Posterior vena cava (tissue), 2 donors: ENCODE measurements around the gene METTL18. TPM values are rescaled to one million over a fixed set of nuclear protein-coding genes. Genes with fewer than 3 reads are reported as not detected.
A peak's percentile ranks its signal among the peaks of the same experiment; 100 is the strongest.
"Not testable (repeated sequence)": the region's sequence is repeated elsewhere in the genome, so short reads cannot be mapped to it uniquely, and the experiment has no call there.

ENCODE experiments used
- DNase-seq: peaks from one replicate; pipeline ENCODE4 v3.0.0-alpha.2; 2020; ENCODE audit warnings: low spot score
- intact Hi-C, 2 donors: fragments of 100-400 bp; cut with DNase I; formaldehyde crosslinking; loops; one replicate each; pipeline versions ENCODE4 v1.14.1 to v1.14.2; 2022 to 2023
- long read RNA-seq, 2 donors: library from polyadenylated mRNA; unstranded; transcript quantifications; one replicate each; pipeline ENCODE4 v2.0.0, GENCODE V29; 2020 to 2021
- total RNA-seq, 2 donors: library from RNA; stranded (reverse); fragmentation: NEBNext Ultra II Directional; extraction: Animal tissue kit (Norgen Biotek cat#: 25700); gene quantifications; one replicate each; pipeline ENCODE4 v1.2.1, GENCODE V29; 2021
- donor health status: DM: yes; HTN: yes; CAD: no.
- donor health status: DM: yes; HTN: yes; CAD: no.

METTL18 gene
- 1 to 10 TPM; 5.0 to 6.7 TPM for total RNA-seq
- long read RNA-seq, donor 1, partial matches to known transcripts: 0 of 1 reads
- long read RNA-seq, donor 1, other reads (novel, unspliced or antisense): 0 of 1 reads
- long read RNA-seq, donor 2, transcript METTL18-202 (2 exons, 1,521 nt): major isoform, 6 of 10 reads
- long read RNA-seq, donor 2, partial matches to known transcripts: 2 of 10 reads
- long read RNA-seq, donor 2, other reads (novel, unspliced or antisense): 1 of 10 reads

DNA sequence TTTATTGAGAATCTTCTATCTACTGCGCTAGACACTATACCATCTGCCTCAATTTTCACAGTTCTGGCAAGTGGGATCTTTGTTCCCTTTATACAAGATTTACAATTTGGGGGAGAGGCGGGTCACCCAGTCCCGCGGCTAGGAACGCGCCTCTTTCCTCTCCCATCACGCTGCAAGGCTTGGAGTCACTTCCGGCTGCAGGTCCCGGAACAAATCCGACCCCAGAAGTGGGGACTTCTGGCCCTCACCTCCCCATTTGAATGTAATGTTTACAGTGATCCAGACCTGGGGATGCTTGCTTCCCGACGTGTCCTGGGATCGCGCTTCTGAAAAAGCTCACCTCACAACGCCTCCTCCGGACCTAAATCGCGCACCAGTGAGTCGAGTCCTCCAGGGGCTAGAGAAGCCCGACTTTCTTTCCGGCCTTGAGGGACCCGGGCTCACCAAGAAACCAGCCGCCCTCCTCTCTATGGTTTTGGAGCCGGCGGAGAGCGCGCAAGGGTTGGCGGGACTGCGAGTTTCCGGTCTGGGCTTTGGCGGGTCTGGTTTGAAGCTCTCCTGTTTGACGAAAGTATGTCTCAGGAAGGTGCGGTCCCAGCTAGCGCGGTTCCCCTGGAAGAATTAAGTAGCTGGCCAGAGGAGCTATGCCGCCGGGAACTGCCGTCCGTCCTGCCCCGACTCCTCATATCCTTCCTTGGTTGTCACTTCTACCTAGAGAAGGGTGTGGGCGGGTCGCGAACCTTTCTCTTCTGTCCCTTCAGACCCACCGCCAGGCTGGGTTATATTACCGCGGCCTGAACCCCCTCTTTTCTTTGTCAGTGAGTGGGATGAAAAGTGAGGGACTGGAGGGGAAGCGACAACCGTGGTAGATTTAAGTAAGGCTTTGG is at the start of gene METTL18:
TSS of gene METTL18 (minus strand) at position 378 of the 887 bp plus-strand sequence. CDS start 1,212 bp downstream, outside the sequence.
- peak; percentile 97 for DNase-seq
- intact Hi-C loops: no loop called here

DNA sequence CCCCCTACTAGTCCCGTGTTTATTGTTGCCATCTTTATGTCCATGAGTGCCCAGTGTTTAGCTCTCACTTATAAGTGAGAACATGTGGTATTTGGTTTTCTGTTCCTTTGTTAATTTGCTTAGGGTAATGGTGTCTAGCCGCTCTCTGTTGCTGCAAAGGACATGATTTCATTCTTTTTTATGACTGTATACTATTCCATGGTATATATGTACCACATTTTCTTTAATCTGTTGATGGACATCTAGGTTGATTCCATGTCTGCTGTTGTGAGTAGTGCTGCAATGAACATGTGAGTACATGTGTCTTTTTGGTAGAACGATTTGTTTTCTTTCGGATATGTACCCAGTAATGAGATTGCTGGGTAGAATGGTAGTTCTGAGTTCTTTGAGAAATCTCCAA is 44.2 kb upstream of the METTL18 start:
- intact Hi-C loops: no loop called here
- DNase-seq: no peak

DNA sequence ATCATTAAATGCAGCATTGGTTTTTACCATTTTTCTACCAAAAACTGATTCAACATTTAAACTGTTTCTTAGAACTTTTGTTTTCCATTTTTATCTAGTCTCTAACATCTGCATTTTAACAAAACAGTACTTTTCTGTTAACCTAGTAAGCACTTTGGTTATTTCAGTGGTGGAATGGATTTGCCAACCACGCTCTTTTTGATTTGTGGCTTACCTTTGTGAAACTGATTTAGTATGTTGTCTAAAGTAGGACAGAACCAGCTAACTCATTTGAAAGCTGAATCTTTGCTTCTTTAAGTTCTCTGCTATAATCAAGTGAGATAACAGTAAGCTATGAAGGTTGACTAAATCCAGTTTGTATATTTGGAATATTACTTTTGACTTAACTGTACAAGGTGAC is 41.5 kb upstream of the METTL18 start:
- DNase-seq: no peak
- intact Hi-C loops: no loop called here

DNA sequence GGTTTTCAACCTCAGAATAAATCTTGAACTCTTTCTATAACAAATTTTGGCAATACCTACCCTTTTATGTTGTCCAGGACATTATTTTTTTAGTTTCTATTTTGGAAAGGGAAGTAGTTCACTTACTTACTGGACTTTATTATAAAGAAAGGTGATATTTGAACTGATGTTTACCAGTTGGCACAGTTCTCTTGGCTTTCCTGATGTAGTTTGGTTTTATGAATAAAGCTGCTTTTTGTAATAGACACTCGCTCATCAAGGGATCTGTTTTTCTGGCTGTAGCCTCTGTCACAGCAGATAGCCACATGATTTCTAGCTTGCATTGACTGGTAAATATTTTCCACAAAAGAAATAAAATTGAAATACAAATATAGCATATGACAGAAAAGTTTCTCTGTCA is 40.9 kb upstream of the METTL18 start:
- DNase-seq: no peak

DNA sequence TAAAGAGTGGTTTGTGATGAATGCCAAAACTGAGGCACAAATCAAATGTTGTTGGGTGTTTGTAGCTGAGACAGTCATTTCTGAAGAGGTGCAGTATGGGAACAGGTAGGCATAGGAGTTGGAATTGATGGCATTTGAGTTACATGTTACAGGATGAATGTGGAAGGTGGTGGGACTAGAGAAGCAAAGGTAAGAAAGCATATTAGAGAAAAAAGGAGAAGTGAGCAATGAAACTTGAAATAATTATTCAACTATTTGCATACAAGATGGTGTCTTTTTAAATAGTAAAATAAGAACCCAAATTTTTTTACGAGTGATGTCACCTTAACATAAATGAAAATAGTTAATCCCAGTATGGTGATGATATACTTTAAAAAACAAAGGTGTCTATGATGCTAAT is 40.2 kb upstream of the METTL18 start:
- no peak for DNase-seq
- intact Hi-C loops: no loop called here

More for the DNA sequence above, 40.9 kb upstream of the METTL18 start:
- intact Hi-C loops: no loop called here

DNA sequence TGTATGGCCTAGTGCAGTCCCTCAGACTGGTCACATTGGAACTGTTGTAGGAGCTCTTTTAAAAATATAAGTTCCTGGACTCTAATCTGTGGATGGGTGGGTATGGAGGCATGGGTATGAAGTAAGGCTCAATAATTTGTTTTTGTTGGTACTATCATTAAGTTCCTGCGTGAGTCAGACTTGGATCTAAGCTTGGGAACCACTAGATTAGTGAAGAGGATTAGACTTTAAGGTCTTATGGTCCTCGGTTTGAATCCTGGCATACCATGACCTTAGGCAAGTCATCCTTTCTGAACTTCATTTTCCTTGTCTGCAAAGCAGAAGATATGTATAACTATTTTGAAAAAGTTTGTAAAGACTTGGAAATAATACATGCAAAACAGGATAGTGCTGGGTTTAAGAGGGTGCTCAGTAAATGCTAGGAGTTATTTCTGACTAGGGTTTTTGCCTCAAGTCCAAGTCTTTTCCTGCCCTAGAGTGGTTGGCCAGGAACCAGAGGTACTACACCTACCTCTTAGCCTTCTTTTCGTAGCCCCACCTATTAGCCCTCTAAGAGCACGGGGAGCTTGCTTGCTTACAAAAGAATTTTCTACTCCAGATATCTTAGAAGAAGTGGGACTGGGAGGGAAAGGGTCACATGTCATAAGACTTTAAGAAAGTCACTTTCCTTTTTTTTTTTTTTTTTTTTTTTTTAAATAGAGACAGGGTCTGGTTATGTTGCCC is 38.6 kb upstream of the METTL18 start:
- intact Hi-C loops: no loop called here
- DNase-seq: no peak

DNA sequence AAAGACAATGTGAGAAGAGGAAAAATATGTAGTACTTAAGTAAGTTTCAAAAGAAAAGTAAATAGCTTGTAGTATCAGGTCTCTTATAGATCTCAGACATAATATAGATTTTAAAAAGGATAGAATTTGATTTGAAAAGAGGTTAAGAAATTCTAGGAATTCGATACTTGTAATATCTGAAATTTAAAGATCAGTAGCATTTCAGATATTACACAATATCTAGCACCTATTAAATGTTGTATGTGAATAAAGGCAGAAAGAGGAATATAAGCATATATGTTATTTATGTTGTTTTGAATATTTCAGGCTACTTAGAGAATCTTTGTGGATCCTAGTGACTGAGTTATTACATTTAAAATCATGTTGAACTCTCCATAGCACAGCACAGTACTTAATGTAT is 35.0 kb upstream of the METTL18 start:
- DNase-seq: no peak
- intact Hi-C loops: no loop called here

DNA sequence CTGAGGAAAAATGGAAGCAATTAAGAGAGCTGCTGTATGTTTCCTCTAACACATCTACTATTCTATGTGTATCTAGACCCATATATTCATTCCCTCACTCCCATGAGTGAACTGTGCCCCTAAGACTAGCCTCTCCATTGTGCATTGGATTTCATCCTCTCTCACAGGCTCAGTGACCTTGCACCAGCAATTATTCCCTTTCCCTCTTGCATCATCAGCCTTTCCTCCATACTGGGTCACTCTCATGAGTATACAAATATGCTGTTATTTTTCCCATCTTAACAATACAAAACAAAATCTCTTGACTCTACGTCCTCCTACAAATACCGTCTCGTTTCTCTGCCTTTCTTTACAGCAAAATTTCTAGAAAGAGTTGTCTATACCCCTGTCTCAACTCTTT is 29.4 kb upstream of the METTL18 start:
- DNase-seq: no peak
- intact Hi-C loops: no loop called here

DNA sequence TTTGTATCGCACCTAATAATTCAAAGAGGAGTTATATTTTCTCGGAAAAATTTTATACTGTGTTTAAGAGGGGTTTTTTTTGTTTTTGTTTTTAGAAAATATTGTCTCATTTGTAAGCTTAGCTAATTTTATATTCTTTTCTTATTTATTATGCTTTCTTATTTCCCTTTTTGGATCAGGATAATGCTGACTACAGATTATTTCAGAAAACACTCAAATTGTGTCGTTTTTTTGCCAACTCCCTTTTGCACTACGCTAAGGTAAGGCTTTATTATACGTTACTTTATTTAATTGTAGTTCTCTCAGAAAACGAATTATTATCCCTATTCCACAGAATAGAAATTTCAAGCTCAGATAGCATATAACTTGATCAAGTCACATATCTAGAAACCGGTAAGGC is 26.8 kb upstream of the METTL18 start:
- no peak for DNase-seq
- intact Hi-C loops: no loop called here

DNA sequence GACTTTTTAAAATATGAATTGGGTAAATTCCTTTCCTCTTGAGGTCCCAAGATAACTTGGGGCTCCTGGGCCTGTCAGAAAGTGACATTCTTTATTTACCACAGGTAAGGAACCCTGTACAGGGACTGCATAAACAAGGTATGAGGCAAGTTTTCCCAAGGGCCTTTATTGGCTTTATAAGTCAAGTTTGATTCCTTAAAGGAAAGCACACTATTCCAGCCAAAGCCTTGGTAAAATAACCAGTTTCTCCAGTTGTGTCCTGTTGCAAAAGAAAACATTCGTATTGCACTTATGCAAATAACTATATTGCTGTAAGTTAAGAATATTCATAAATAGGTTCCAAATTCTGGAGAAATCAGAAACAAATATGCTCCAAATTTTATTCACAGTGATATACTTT is 21.9 kb upstream of the METTL18 start:
- no peak for DNase-seq
- intact Hi-C loops: no loop called here

DNA sequence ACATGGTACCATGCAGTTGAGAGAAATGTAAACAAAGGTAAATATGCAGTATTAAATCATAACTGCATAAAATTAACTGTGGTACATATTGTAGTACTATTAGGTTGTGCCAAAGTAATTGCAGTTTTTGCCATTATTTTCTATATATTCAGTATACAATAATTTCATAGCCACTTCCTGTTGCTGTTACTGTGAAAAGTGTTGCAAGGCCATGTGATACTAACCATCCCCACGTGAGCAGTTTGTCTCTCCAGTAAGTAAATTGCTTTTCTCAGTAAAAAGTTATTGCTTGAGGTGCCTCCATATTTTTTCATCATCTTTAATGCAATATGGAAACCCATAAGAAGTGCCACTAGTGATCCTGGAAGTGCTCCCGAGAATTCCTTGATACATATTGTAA is 19.6 kb upstream of the METTL18 start:
- intact Hi-C loops: no loop called here
- DNase-seq: no peak

DNA sequence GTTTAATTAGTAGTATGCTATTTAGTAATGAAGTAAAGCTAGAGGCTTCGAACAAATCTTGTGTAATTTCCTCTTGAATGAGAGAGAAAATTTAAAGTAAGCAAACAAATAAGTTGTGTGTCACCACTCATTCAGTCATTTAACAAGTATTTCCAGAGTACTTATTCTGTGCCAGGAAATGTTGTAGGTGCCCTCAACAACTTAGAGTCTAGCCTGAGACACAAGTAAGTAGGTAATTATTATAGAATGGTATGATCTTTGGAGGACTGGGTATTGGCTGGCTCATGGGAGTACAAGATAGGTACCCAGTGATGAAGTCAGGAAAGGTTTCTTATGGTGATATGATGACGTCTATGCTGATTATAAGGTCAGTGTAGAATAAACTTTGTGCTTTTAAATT is 17.4 kb upstream of the METTL18 start:
- intact Hi-C loops: no loop called here

DNA sequence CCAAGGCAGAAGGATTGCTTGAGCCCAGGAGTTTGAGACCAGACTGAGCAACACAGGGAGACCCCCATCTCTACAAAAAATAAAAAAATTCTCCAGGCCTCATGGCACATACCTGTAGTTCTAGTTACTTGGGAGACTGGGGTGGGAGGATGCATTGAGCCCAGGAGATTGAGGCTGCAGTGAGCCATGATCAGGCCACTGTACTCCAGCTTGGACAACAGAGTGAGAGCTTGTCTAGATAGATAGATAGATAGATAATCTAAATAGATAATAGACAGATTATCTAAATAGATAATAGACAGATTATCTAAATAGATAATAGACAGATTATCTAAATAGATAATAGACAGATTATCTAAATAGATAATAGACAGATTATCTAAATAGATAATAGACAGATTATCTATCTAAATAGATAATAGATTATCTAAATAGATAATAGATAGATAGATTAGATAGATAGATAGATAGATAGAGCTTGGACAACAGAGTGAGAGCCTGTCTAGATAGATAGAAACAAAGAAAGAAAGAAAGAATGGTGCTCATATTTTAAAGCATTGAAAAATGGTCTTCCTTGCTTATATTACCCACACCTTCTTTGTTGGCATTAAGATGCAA is 16.8 kb upstream of the METTL18 start:
- DNase-seq, intact Hi-C loops: not testable (repeated sequence)

More for the DNA sequence above, 17.4 kb upstream of the METTL18 start:
- no peak for DNase-seq

DNA sequence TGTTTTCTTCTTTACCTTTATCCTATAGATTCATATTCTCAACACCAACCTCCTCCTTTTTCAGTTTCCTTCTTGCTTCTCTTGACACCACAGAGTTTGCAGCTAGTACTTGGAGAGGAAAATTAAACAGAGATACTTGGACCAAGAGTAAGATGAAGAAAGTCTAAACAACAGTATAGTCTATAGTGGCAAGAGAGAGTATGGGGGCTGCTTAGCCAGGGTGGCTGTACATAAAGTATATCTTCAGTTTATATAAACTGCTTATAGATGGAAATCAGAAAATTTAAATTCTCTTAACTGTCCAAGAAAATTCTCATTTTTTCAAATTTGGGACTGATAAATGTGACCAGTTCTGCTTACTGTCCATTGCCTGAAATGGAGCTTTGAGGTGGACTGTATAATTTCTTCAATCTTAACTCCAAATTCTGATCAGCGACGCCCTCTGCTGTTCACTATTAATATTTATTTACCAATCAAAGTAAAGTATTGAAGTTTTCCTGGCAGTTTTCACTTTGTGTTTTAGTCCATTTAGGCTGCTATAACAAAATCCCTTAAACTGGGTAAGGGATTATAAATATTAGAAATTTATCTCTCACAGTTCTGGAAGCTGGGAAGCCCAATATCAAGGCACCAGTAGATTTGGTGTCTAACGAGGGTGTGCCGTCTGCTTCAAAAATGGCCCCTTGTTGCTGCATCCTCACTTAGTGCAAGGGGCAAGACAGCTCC is 14.8 kb upstream of the METTL18 start:
- intact Hi-C loops: no loop called here
- DNase-seq: no peak

DNA sequence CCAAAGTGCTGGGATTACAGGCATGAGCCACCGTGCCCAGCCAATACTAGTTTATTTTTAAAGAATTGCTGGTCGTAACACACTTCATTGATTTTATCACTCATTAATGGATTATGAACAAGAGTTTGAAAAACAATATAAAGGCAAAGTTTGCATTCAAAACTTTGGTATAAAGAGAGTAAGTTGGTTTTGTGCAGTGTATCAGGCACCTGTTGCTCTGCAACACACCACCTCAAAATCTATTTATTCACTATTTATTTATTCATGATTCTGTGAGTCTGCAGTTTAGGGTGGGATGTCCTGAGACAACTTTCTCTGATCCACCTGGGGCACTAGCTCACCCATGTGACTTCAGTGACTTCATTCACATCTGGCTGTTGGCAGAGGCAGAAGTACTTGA is 10.2 kb upstream of the METTL18 start:
- intact Hi-C loops: no loop called here

DNA sequence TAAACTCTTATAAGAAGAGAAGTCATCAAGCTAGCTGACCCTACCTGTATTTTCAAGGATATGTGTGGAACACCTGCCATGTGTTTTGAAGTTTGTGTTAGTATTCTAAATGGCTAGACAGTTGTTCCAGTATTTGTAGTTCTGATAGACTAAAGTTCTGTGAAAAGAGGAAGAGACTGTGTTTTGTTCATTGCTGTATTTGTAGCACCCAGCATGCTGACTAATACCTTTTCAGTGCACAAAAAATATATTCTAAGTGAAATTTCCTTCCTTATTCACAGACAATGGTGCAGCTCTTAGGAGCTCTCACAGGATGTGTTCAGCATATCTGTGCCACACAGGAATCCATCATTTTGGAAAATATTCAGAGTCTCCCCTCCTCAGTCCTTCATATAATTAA is 8.2 kb upstream of the METTL18 start:
- DNase-seq: no peak
- intact Hi-C loops: no loop called here

More for the DNA sequence above, 10.2 kb upstream of the METTL18 start:
- no peak for DNase-seq

DNA sequence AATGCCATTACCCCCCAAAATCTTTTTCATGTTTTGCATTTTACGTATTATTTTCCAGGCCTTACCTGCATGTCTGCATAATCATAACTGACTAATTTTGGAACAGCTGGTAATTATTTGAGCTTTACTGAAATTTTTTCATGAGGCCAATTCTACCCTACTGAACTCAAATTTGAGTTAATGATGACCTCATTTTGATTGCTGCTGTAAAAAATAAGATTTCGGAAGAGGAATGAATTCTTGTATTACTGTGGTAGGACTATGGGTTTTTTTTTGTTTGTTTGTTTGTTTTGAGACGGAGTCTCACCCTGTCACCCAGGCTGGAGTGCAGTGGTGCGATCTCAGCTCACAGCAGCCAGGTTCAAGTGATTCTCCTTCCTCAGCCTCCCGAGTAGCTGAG is 2.6 kb upstream of the METTL18 start:
- intact Hi-C loops: no loop called here
- no peak for DNase-seq

DNA sequence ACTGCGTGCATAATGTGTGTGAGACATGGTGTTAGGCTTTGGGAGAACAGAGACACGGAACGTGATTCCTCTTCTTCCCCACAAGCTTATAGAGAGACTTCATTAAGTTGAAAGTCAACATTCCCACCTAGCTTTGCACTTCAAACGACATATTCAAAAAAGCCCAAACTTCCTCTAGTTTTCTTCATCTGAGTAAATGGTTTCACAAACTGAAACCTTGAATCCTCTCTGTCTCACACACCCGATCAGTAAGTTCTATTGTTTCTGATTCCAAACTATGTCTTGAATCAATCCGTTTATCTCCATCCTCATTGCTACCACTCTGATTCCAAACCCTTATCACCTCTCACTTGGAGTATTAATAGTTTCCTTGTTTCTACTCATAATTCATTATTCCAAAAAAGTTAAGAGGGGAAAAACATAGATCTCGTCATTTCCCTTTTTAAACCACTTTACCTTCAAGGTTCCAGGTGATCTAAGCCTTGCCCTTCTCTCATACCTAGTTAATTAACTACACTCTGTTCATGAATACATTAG is 1.6 kb upstream of the METTL18 start:
- no peak for DNase-seq
- intact Hi-C loops: no loop called here

DNA sequence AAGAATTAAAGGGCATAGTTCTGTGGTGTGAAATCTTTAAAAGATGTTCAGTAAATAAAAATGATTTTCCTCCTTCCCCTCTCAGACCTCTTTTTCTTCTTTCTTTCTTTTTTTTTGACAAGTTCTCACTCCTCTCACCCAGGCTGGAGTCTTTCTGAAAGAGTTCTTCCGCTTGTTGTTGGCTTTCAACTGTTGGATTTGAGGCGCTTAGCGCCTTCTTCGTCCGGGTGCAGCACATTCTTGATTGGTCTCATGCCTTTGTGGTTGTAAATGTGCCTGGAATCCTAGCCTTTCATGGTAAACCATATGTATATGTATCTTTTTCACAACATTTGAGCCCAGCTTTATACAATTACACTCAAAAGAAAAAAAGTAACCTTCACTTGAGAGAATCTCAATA is 980 bp upstream of the METTL18 start:
- intact Hi-C loops: no loop called here
- no peak for DNase-seq
